Activated T-cell treated with anti-CD3 and anti-CD28 coated beads, Interleukin-2, amount 50 U/mL, for 48 hours (primary cell): ENCODE results near the gene PARP1.
"Not testable (repeated sequence)": the region's sequence is repeated elsewhere in the genome, so short reads cannot be mapped to it uniquely, and the experiment has no call there.

Source experiments
- DNase-seq, 2 experiments: peaks; one replicate each; pipeline ENCODE4 v3.0.0-alpha.2; 2020

Gene PARP1

GRCh38 chr1:226407497-226408284 is at the start of gene PARP1:
Gene PARP1 (minus strand): TSS chr1:226408093. CDS start chr1:226407929, 164 bp downstream.
- peak; percentile 93 to 96 for DNase-seq

- DNase-seq: peak; percentile 71 to 72
These were observed 49.4 kb upstream of the PARP1 start for GRCh38 chr1:226457307-226457712.

- no peak for DNase-seq
These were observed 48.0 kb upstream of the PARP1 start for GRCh38 chr1:226455843-226456242.

DNA sequence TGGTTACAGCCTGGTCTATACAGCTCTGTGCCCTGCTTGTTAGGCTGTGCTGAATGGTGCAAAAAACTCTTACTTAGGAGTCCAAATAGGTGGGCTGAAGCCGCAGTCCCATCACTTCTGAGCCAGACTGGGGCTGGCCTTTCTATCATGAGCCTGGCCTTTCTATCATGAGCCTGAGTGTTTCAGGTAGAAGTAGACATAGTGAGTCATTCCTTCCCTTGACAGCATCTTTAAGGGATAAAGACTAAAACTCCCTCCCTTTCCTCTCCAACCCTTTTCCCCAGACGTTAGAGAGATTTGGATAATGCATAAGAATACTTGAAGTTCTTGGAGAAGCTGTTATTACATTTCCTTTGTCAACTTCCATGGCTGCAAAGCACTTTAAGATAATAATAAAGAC is 46.5 kb upstream of the PARP1 start:
- no peak for DNase-seq

- no peak for DNase-seq
These were observed 45.3 kb upstream of the PARP1 start for GRCh38 chr1:226453015-226453704.

DNA sequence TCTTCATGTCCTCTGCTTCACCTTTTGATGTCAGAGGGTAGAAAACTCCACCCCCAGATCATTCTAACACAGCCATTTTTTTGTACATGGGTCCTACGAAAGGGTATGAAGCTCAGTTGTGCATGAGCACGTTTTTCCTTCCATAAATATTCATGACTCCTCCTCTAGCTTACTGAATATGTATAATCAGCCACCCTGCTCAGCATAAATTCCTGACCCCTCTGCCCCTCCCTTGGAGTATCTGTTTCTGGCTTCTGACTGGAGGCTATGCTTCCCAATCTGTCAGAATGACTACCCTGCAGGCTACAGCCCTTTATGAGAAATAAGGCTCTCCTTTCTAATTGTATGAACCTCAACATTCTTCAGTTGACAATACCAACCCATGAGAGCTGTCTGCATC is 42.8 kb upstream of the PARP1 start:
- DNase-seq: no peak

- DNase-seq: no peak
These were observed 41.9 kb upstream of the PARP1 start for GRCh38 chr1:226449823-226450222.

GRCh38 chr1:226447932-226448665 is 40.2 kb upstream of the PARP1 start:
- DNase-seq: no peak

GRCh38 chr1:226446094-226446493 is 38.2 kb upstream of the PARP1 start:
- no peak for DNase-seq

- peak; percentile 65 to 73 for DNase-seq
These were observed 37.0 kb upstream of the PARP1 start for GRCh38 chr1:226444901-226445300.

- DNase-seq: no peak
These were observed 35.5 kb upstream of the PARP1 start for GRCh38 chr1:226443439-226443838.

DNA sequence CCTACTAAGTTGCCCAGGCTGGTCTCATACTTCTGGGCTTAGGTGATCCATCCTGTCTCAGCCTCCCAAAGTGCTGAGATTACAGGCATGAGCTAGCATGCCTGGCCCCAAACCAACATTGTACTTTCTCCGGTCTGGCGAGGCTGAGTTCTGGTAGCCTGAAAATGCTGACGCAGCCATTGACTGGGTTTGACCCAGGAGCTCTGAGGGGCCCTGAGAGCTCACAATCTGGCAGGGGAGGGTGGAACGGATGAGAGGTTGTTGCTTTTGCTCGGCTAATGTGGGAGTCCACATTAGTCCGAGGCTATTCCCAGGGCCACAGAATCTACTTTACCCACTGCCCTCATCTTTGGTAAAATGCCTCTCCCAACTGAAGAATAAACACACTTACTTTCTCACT is 35.1 kb upstream of the PARP1 start:
- no peak for DNase-seq

DNA sequence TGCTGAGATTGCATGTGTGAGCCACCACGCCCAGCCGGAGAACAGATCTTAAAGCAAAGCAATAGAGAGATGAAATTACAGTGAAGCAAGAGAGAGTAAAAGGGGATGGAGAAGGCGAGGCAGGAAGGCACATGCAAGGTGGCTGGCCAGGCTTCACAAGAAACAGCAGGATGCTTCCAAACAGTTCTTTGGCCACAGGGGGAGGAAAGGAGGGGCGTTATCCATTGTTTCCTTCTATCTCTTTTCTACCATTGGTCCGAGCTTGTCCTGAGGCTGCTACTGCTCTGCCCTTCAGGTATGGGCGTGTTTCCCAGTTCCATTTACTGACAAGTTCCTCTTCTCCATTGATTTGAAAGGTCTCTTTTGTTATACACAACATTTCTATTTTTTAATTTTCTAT is 33.7 kb upstream of the PARP1 start:
- no peak for DNase-seq

- DNase-seq: no peak
These were observed 32.6 kb upstream of the PARP1 start for GRCh38 chr1:226440512-226440911.

GRCh38 chr1:226438007-226438406 is 30.1 kb upstream of the PARP1 start:
- no peak for DNase-seq

GRCh38 chr1:226436855-226437491 is 29.1 kb upstream of the PARP1 start:
- no peak for DNase-seq

DNA sequence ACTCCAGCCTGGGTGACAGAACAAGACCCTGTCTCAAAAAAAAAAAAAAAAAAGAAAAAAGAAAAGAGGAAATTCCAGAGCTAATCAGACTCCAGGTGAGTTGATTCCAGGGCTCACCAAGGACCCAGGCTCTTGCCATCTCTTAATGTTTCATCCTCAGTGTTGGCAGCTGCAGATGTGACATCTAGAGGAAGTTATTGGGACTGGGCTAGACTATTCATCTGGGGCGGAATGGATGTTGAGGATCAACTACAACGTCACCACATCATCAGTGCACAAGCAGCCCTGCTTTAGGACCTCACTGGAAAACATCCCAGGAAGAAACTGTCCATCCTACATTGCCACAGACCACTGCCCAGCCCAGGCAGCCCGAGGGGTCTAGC is 28.6 kb upstream of the PARP1 start:
- no peak for DNase-seq

- peak in 1 of 2 experiments; percentile 0 for DNase-seq
These were observed 25.4 kb upstream of the PARP1 start for GRCh38 chr1:226433341-226433720.

GRCh38 chr1:226432586-226433340 is 24.9 kb upstream of the PARP1 start:
- DNase-seq: peak in 1 of 2 experiments; percentile 10

GRCh38 chr1:226431898-226432297 is 24.0 kb upstream of the PARP1 start:
- not testable (repeated sequence) for DNase-seq

- DNase-seq: no peak
These were observed 22.2 kb upstream of the PARP1 start for GRCh38 chr1:226429858-226430715.
